Choroid plexus epithelial cell (primary cell): Measurements from ENCODE around the gene KCNMA1.

Experiments
- DNase-seq: peaks from one replicate; pipeline ENCODE4 v3.0.0-alpha.2; 2010; ENCODE audit warnings: low read depth
- H3K4me3 ChIP-seq: 2 replicates; pipeline ENCODE4 v1.5.1; 2011; ENCODE audit warnings: low read depth, mild to moderate bottlenecking, control low read depth, low read length, moderate library complexity
- CTCF ChIP-seq: conservative IDR thresholded peaks from 2 replicates; pipeline ENCODE4 v1.5.1; 2011; ENCODE audit warnings: low read depth, mild to moderate bottlenecking, control low read depth, inconsistent platforms, low read length, moderate library complexity

KCNMA1 gene

DNA sequence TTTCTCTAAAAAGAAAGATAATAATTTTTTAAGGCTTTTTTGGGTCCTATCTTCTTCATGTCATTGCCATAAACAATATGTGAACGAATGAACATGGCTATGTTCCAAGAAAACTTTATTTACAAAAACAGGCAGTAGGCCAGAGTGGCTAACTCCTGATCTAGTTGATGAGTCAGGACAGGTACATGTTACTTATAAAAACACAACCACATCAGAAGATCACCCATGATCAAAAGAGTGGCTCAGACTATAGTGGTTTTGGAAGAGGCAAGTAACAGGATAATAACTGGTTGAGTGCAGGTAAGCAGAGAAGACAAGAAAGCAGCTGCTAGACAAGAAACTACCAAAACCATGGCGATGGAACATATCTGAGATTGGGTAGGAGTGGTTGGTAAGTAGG lies 468.7 kb downstream of the KCNMA1 start:
- TF ChIP-seq CTCF, result no peak
- no peak for DNase-seq
- H3K4me3 ChIP-seq, result no peak overlapping the region

GRCh38 chr10:77168161-77168560 lies 469.4 kb downstream of the KCNMA1 start:
- no peak for DNase-seq
- no peak for TF ChIP-seq CTCF
- no peak overlapping the region for H3K4me3 ChIP-seq

GRCh38 chr10:77165445-77166208 lies 472.0 kb downstream of the KCNMA1 start:
- DNase-seq, result peak; percentile 75
- peak; percentile 79 for TF ChIP-seq CTCF
- no peak overlapping the region for H3K4me3 ChIP-seq

DNA sequence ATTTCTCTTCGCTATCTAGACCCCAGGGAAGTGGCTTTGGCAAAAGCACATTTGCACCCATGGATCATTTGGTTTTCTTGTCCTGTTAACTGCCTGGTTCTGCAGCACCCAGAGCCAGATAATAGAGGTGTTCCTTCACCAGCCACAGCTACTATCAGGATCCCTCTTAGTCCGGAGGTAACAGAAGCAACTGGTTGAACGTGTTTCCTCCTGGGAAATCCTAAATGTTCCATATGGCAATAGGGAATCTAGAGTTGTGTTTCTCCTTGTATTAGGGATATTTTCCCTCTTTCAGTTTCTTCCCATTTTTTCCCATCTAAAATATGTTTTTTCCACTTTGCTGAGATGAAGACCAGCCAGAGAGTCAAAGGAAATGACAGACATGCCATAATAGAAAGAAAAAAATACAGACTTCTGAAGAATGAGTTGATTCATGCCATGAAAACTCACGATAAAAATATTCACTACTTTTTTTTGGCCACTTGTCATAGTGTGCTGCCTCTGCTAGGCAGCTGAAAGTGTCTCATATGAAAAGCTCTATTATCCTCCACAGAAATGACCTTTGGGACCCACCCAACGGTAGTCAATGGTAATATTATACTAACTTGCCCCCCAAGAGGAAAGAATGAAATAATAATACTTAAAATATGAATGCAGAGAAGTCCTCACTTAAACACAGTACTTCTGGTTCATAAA lies 472.8 kb downstream of the KCNMA1 start:
- no peak for DNase-seq
- TF ChIP-seq CTCF, result no peak
- H3K4me3 ChIP-seq, result no peak overlapping the region

DNA sequence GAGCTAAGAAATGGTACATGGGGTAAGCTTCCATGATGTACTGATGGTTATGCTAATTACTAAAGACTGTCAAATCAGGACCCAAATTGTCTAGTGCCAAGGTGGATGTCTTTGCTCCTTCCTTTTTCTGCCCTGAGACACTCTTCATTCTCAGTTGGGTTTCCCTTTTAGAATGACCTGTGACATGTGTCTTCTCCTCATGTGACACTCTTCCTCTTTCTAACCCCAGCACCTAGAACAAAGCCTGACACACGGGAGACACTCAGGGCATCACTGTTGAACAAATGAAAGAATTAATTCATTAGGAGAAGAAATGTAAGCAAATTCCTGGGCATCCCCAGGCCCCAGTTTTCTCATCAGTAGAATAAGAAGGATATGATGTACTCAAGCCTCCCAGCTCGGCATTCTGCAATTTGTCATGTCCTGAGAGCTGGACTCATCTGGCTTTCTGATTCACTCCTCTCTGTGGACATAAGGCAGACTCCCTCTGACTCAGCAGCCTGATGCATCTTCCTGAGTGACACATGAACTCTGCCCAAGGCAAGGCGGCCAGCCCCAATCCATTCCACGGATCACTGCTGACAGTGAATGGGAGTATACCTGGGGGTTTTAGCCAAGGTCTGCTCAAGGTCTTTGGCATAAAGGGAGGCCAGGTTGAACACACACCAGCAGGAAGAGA lies 473.8 kb downstream of the KCNMA1 start:
- no peak for TF ChIP-seq CTCF
- peak; percentile 97 for DNase-seq
- no peak overlapping the region for H3K4me3 ChIP-seq

- DNase-seq, result peak; percentile 63
- no peak overlapping the region for H3K4me3 ChIP-seq
- no peak for TF ChIP-seq CTCF
Observed at GRCh38 chr10:77162697-77163096, 474.9 kb downstream of the KCNMA1 start.

DNA sequence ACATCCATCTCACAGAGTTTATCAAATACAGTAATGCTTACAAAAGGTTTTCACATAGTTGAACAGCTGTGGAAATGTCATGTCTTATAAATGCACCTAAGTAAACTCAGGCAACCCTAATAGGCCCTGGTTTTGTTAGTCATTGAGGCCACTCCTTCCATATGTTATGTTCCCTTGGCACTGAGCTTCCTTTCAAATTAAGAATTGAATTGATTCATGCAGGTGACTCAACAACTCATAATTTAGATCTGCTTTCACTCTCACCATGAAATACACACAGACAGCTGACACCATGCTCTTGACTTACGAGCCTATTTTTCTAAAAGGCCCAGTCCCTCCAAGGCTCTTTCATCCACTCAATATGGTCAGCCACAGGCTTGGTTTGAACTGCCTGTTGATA lies 476.9 kb downstream of the KCNMA1 start:
- no peak overlapping the region for H3K4me3 ChIP-seq
- no peak for TF ChIP-seq CTCF
- DNase-seq, result peak; percentile 62
